T-helper 2 cell treated with Interferon-gamma antibody and Interleukin-4, amounts not matched to agents 5 μg/mL and 100 μg/mL, for 36 hours (primary cell): ENCODE data around the gene DPP6.
"Not testable (repeated sequence)": the region's sequence is repeated elsewhere in the genome, so short reads cannot be mapped to it uniquely, and the experiment has no call there.

Experiments used
- DNase-seq: peaks from one replicate; pipeline ENCODE4 v3.0.0; 2021; ENCODE audit warnings: low spot score
- H3K27ac Mint-ChIP-seq: one replicate; pipeline ENCODE4 v1.8.0; 2021; ENCODE audit warnings: mild to moderate bottlenecking, mixed read lengths
- H3K27me3 Mint-ChIP-seq: one replicate; pipeline ENCODE4 v1.8.0; 2021; ENCODE audit warnings: low read depth, mixed read lengths
- H3K36me3 Mint-ChIP-seq: one replicate; pipeline ENCODE4 v1.8.0; 2021; ENCODE audit warnings: low read depth, mixed read lengths
- H3K4me1 Mint-ChIP-seq: one replicate; pipeline ENCODE4 v1.8.0; 2021; ENCODE audit warnings: low read depth, mixed read lengths
- H3K4me3 Mint-ChIP-seq: one replicate; pipeline ENCODE4 v1.8.0; 2022; ENCODE audit warnings: mild to moderate bottlenecking, moderate library complexity, mixed read lengths
- H3K9me3 Mint-ChIP-seq: one replicate; pipeline ENCODE4 v1.8.0; 2021; ENCODE audit warnings: mixed read lengths

Gene DPP6

GRCh38 chr7:154672659-154673415 is 620.6 kb downstream of the DPP6 start:
- H3K9me3 Mint-ChIP-seq = peaks cover 21% of the 10 kb centered on the region
- no peaks in the 10 kb centered on the region for H3K36me3 Mint-ChIP-seq
- no peak for DNase-seq
- no peak overlapping the region for H3K4me3 Mint-ChIP-seq
- H3K4me1 Mint-ChIP-seq = no peaks in the 10 kb centered on the region
- H3K27me3 Mint-ChIP-seq = no peaks in the 10 kb centered on the region
- no peak overlapping the region for H3K27ac Mint-ChIP-seq

- no peaks in the 10 kb centered on the region for H3K36me3 Mint-ChIP-seq
- peaks cover 16% of the 10 kb centered on the region for H3K9me3 Mint-ChIP-seq
- H3K27me3 Mint-ChIP-seq = no peaks in the 10 kb centered on the region
- DNase-seq = no peak
- no peak overlapping the region for H3K27ac Mint-ChIP-seq
- no peaks in the 10 kb centered on the region for H3K4me1 Mint-ChIP-seq
- H3K4me3 Mint-ChIP-seq = no peak overlapping the region
These were observed 622.0 kb downstream of the DPP6 start for GRCh38 chr7:154674191-154674590.

GRCh38 chr7:154675560-154675959 is 623.4 kb downstream of the DPP6 start:
- H3K9me3 Mint-ChIP-seq = peaks cover 13% of the 10 kb centered on the region

GRCh38 chr7:154676033-154676421 is 623.8 kb downstream of the DPP6 start:
- not testable (repeated sequence) for H3K4me3 Mint-ChIP-seq, DNase-seq, H3K27ac Mint-ChIP-seq, H3K36me3 Mint-ChIP-seq, H3K4me1 Mint-ChIP-seq, H3K27me3 Mint-ChIP-seq
- peaks cover 13% of the 10 kb centered on the region for H3K9me3 Mint-ChIP-seq

More at GRCh38 chr7:154675560-154675959, 623.4 kb downstream of the DPP6 start:
- Mint-ChIP-seq H3K4me3 (no peak overlapping the region), H3K4me1 (no peaks in the 10 kb centered on the region), H3K36me3 (no peaks in the 10 kb centered on the region), H3K27ac (no peak overlapping the region), H3K27me3 (no peaks in the 10 kb centered on the region)
- DNase-seq = no peak

- Mint-ChIP-seq H3K36me3 (no peaks in the 10 kb centered on the region), H3K4me1 (no peaks in the 10 kb centered on the region), H3K27me3 (no peaks in the 10 kb centered on the region), H3K9me3 (peaks cover 13% of the 10 kb centered on the region), H3K4me3 (no peak overlapping the region), H3K27ac (no peak overlapping the region)
- no peak for DNase-seq
These were observed 624.4 kb downstream of the DPP6 start for GRCh38 chr7:154676422-154677073.

GRCh38 chr7:154677454-154677853 is 625.3 kb downstream of the DPP6 start:
- Mint-ChIP-seq H3K4me3 (no peak overlapping the region), H3K36me3 (no peaks in the 10 kb centered on the region), H3K9me3 (peaks cover 13% of the 10 kb centered on the region), H3K27ac (no peak overlapping the region), H3K4me1 (no peaks in the 10 kb centered on the region), H3K27me3 (no peaks in the 10 kb centered on the region)
- DNase-seq = no peak

GRCh38 chr7:154678001-154678550 is 625.9 kb downstream of the DPP6 start:
- H3K9me3 Mint-ChIP-seq = peaks cover 13% of the 10 kb centered on the region
- not testable (repeated sequence) for H3K27me3 Mint-ChIP-seq, H3K4me1 Mint-ChIP-seq, H3K4me3 Mint-ChIP-seq, H3K36me3 Mint-ChIP-seq, DNase-seq, H3K27ac Mint-ChIP-seq

GRCh38 chr7:154679379-154680053 is 627.3 kb downstream of the DPP6 start:
- H3K9me3 Mint-ChIP-seq = peaks cover 9% of the 10 kb centered on the region
- H3K4me3 Mint-ChIP-seq = no peak overlapping the region
- no peaks in the 10 kb centered on the region for H3K4me1 Mint-ChIP-seq
- DNase-seq = no peak
- no peak overlapping the region for H3K27ac Mint-ChIP-seq
- H3K27me3 Mint-ChIP-seq = no peaks in the 10 kb centered on the region
- no peaks in the 10 kb centered on the region for H3K36me3 Mint-ChIP-seq

GRCh38 chr7:154680894-154681659 is 628.9 kb downstream of the DPP6 start:
- no peaks in the 10 kb centered on the region for H3K4me1 Mint-ChIP-seq
- no peak for DNase-seq
- no peaks in the 10 kb centered on the region for H3K27me3 Mint-ChIP-seq
- no peak overlapping the region for H3K4me3 Mint-ChIP-seq
- H3K36me3 Mint-ChIP-seq = no peaks in the 10 kb centered on the region
- H3K9me3 Mint-ChIP-seq = peaks cover 5% of the 10 kb centered on the region
- no peak overlapping the region for H3K27ac Mint-ChIP-seq

- no peak for DNase-seq
- Mint-ChIP-seq H3K4me3 (no peak overlapping the region), H3K4me1 (no peaks in the 10 kb centered on the region), H3K27ac (no peak overlapping the region), H3K36me3 (no peaks in the 10 kb centered on the region), H3K27me3 (no peaks in the 10 kb centered on the region), H3K9me3 (peaks cover under 1% of the 10 kb centered on the region)
These were observed 629.8 kb downstream of the DPP6 start for GRCh38 chr7:154682003-154682402.

GRCh38 chr7:154684666-154685563 is 632.7 kb downstream of the DPP6 start:
- Mint-ChIP-seq H3K27me3 (no peaks in the 10 kb centered on the region), H3K27ac (no peak overlapping the region), H3K4me3 (no peak overlapping the region), H3K36me3 (no peaks in the 10 kb centered on the region), H3K9me3 (no peaks in the 10 kb centered on the region), H3K4me1 (no peaks in the 10 kb centered on the region)
- no peak for DNase-seq

- Mint-ChIP-seq H3K27me3 (no peaks in the 10 kb centered on the region), H3K4me1 (no peaks in the 10 kb centered on the region), H3K9me3 (no peaks in the 10 kb centered on the region), H3K4me3 (no peak overlapping the region), H3K36me3 (no peaks in the 10 kb centered on the region), H3K27ac (no peak overlapping the region)
- no peak for DNase-seq
These were observed 633.3 kb downstream of the DPP6 start for GRCh38 chr7:154685564-154685901.

GRCh38 chr7:154686305-154686704 is 634.1 kb downstream of the DPP6 start:
- Mint-ChIP-seq H3K4me1 (no peaks in the 10 kb centered on the region), H3K27me3 (no peaks in the 10 kb centered on the region), H3K27ac (no peak overlapping the region), H3K9me3 (no peaks in the 10 kb centered on the region), H3K4me3 (no peak overlapping the region), H3K36me3 (no peaks in the 10 kb centered on the region)
- DNase-seq = no peak
